Measurements from ENCODE around the gene RNF214.

Gene RNF214

DNA sequence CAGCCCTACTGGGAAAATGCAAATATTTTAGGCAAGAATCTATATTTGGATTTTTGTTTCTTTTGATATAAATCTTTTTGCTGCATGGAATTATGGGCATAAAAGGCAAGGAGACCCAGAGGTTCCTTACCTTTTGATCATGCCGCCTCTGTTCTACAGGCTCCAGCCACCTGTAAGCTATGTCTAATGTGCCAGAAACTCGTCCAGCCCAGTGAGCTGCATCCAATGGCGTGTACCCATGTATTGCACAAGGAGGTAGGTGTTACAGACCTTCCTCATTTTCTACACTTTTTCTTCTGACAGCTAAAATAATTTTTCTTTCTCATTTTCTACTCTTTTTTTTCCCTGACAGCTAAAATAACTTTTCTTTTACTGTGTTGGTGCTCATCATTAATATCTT lies 50.5 kb downstream of the RNF214 start:
- DNase-seq (ENCODE audit: low read depth): no peak

DNA sequence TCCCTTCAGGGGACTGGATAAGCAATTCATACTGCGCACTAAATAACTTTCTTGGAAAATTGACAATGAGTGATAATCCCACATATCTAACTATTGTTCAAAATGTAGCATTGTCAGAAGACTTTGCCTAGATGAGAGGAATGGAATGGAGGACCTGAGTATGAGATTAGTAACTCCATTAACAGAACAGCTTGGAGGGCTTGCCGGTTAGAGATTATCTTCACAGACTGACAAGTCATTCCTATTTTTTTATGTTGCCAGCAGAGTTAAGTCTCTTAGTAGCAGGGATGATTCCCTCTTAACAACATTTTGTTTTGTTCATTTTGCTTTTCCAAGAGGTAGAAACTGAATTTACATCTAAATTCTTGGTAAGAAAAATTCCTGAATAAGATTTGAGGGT lies 51.6 kb downstream of the RNF214 start:
- no peak for DNase-seq (ENCODE audit: low read depth)

DNA sequence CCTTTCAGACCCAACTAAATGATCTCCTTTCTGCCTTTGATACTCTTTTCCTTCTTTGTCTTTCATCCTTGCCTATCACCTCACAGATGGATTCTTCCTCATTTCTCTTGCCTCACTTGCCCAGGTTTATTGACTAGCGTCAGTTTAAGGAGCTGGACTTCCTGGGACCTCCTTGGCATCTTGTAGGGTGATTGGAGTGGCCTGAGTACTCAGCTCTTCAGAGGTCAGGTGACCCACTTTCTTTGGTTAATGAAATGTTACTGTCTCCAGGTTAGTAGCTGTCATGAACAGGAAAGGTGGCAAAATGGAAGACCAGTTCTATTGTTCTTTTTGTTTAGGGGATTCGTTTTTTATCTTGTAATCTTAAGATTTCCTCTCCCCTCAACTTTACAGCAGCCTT lies 54.1 kb downstream of the RNF214 start:
- DNase-seq (ENCODE audit: low read depth): no peak

DNA sequence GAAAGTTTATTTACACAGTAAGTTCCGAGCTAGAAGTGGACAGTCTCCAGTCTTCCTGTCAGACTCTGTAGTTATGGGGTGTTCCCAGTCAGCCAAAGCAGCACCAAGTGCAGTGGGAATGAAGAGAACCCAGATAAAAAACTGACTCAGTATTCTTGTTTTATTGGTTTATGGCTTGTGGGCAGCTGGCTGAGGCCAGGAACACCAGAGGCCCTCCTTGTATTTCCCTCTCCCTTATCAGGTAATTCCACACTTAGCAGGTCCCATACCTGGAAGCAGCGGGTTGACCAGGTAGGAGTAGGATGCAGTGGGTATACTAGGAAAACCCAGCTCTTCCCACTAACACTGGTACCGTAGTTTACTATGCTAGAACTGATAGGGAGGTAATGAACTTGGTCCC lies 55.2 kb downstream of the RNF214 start:
- no peak for DNase-seq (ENCODE audit: low read depth)

DNA sequence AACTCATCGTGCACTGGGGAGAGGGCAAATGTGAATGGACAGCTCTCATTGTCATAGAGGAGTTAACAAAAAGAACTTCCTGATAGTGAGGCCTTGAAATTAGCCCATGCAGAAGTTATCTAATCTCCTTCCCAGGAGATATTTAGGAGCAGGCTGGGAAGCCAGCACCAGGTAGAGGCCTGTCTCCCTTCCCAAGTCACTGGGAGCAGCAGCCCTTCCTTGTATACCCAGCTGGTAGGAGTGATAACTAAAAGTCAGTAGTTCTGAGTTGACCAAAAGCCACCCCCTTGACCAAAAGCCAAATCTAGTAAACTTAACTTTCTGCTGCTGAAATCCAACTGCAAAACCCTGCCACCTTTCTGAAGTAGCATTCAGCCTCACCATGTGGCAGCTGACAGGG lies 57.3 kb downstream of the RNF214 start:
- DNase-seq (ENCODE audit: low read depth): no peak

DNA sequence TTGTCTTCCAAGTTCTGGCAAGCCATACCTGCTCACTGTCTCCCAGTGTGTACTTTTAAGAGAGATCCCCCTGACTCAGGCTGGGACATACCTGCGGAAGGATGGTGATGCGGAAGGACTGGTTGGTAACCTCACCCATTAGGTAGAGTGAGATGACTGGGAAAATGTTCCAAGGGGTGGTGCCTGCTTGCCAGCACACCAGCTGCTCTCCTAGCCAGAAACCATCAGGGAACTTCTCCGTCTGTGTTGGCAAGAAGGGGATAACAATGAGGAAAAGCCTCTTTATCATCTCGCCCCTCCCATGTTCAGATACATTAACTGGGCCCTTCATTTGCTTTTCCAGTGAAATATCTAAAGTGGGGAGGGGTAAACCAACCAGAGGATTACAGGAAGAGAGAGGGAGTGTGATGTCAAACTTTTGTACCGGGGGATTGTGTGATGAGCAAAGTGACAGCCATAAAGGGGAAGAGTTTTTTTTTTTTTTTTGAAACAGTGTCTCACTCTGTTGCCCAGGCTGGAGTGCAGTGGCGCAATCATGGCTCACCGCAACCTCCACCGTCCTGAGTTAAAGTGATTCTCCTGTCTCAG lies 58.4 kb downstream of the RNF214 start, which contains the start of gene BACE1-AS:
Gene BACE1-AS, plus strand, starts transcription at position 538 of the 588 bp plus-strand sequence.
- no peak for DNase-seq (ENCODE audit: low read depth)

DNA sequence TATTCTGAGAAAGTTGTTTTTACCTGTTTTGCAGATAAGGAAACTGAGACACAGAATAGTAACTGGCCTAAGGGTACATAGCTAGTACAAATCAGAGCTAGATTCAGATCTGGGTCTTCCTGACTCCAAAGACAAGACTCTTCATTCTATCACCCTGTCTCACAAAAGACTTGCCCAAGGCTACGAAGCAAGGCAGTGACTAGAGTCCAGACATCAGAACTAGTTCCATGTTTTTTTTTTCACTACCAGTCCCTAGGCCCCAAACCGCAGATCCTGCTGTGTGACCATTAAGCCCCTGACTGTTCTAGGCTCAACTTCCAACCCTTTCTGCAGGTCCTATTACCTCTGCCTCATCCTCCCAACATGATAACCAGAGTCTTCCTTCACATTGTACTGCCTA lies 60.1 kb downstream of the RNF214 start:
- no peak for DNase-seq (ENCODE audit: low read depth)

DNA sequence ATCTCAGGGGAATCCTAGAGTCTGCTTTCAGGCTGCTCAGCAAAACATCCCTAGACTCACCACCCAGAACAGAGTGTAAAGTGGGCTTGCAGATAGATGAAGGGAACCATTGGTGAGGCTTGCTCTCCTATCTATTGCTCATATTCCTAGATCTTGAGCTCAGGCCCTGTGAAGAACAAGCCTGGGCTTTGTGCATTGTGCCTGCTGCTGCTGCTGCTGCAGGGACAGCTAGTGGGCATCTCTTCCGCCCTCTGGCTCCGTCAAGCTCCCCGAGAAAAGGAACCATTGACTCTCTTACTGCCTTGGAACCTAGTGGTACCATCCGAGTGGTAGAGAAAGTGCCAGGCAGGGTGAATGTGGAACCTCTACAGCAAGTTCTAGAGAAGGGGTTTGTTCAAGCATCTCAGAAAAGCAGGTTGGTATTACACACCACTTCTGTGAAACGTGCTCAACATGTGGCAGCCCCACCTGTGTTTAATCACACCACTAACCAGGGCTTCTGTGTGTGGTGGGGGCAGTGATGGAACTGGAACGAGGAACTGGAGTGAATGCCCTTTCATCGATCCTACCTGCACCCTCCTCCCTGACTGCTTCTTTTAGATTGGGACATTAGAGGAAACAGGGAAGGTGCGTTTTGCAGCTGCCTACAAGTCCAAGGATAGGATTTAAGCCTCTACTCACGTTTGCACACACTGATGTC lies 63.1 kb downstream of the RNF214 start:
- no peak for DNase-seq (ENCODE audit: low read depth)

DNA sequence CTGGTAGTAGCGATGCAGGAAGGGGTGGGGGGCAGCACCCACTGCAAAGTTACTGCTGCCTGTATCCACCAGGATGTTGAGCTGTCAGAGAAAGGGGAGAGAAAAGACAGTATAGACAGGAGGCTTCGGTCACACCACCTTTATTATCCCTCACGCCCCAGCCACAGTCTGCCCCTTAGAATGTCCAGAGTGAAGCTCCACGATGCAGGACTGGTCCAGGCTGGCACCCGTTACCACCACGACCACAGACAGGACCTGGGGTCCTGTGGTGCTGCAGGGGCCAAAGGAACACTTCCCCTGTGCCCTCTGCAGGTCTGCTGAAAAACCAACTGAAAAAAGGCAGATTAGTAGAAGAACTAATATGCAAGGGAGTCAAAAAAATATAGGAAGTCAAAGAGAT lies 64.4 kb downstream of the RNF214 start:
- no peak for DNase-seq (ENCODE audit: low read depth)

DNA sequence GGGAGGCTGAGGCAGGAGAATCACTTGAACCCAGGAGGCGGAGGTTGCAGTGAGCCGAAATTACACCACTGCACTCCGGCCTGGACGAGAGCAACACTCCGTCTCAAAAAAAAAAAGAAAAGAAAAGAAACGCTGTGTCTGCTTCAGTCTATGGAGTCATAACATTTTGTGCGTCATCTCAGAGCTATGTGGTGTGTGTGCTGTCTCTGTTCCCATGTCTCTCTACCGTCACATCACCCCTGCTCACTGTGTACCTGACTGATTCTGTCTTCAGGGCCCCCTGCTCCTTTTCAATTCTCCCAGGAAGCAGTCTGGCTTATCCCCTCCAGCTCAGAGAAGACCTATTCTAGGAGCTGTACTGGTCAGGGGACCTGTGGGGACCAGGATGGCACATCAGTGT lies 65.7 kb downstream of the RNF214 start:
- DNase-seq (ENCODE audit: low read depth): no peak

DNA sequence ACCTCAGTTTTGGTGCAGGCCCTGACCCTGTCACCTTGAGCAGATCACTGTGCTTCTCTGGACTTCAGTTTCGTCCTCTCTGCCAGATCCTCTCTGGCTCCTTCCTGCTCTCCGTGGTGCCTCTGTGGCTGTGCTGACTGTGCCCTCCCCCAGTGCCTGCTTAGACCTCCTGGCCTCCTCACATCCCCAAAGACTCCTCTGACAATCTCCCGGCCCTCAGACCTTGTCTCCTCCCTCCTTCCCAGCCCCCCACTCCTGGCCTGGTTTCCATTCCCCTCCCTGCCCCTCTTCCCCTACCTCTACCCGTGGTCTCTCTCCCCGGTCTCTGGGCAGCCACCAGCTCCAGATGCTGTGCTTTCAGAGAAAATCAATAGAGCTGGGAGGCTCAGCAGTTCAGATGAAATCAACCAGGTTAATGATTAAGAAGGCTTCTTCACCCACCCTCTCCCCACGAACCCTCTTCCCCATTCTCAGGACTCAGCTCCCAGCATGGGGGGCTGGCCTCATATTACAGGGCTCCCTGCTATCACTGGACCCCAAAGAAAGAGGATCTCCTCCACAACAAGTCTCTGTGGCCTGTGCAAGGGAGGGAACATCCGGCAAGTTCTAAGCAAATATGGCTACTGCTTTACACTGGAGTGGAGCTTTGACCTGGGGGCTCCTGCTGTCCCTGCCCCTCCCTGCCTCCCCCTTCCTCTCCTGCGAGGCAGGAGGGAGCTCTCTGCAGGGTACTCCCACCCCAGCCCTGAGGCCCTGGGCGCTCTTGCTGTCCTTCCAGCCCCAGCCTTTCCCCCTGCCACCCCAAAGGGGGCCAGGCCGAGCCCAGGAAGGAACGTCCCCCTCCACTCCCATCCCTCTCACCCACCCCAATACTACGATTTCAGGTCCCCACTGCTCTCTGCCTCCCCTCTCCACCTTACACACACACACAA lies 67.1 kb downstream of the RNF214 start:
- DNase-seq (ENCODE audit: low read depth): no peak

DNA sequence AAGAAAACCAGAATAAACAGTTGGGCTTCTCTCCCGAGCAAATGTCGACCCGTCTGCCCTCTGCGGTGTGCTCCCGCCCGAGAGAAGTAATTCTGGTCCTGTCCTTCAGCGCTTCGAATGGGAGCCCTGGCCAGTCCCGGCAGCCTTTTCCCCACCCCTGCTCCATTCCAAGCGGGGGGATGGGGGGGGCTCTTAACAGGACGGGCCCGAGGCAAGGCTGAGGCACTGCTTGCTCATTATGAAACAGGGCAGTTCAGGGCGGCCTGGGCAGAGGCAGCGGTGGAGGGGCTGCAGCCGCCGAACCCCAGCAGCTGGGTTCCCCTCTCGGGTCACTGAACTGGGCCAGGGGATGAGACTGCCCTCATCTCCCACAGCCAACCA lies 67.8 kb downstream of the RNF214 start:
- DNase-seq (ENCODE audit: low read depth): no peak

DNA sequence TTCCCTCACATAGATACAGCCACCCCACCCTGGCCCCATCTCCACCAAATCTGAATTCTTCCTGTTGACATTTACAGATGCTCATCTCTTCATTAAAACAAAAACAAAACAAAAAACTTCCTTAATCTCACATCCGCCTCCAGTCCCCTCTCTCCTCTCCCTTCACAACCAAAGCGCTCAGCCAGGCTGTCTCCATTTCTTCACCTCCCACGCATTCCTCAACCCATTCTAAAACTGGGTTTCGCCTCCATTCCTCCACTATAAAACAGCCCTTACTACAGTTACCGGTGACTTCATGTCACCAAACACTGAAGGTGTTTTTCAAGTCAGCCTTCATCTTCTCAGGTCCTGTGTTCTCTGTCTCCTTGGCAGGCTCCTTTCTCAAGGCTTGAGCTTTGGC lies 68.3 kb downstream of the RNF214 start:
- DNase-seq (ENCODE audit: low read depth): no peak

DNA sequence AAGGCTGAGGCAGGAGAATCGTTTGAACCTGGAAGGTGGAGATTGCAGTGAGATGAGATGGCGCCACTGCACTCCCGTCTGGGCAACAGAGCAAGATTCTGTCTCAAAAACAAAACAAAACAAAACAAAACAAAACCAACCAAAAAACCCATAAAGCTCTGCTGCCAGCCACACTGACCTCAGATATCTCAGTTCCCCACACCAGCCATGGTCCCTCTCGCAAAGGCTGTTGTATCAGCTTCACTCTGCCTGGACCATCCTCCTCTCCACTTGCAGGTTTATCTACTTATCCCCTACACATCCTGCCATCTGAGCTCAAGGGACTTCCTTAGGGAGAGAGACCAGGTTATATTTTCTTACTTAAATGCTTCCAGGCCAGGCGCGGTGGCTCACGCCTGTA lies 69.8 kb downstream of the RNF214 start:
- DNase-seq (ENCODE audit: low read depth): no peak

DNA sequence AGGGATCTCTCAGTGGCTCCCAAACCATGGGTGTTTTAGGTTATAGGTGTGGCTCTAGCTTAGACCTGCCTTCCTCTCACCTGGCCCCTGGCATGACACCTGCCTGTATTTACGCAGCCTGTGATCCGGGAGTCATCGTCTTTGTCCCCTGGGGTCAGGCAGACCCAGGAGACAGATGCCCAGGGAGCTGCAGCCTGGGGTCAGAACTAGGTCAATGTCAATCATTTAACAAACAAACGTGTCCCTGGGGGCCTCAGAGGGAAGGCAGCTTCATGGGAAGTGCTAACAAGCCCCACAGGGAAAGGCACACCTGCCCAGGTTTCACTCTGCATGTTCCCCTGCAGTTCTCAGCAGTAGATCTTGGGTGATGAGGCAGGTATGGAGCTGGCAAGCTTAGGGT lies 70.6 kb downstream of the RNF214 start:
- no peak for DNase-seq (ENCODE audit: low read depth)

DNA sequence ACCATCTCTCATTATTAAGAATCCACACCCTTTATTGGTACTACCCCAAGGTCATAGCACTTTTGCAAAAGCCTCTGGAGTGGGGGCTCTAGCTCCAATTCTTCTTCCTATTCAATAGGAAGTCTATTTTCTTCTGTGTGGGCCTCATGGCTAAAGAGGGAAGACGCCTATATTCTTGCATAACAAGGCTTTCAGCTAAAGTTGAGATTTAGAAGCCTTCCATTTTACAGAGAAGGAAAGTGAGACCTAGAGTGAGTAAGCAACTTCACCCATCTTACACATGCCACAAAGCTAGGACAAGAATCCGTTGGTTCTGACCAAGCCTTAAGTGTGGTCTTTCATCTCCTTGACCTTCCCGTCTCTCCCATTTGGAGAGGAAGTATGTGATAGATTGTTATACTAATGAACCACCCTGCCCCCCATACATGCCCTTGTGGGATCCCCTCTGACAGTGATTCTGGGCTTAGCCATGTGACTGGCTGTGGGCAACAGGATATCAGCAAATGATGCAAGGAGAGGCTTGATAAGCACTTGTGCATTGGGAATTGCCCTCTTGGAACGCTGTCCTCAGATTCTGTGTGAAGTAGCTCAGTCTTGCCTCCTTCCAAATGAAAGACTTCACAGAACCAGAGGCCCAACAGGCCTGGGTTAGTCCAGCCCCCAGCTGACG lies 71.3 kb downstream of the RNF214 start:
- no peak for DNase-seq (ENCODE audit: low read depth)

DNA sequence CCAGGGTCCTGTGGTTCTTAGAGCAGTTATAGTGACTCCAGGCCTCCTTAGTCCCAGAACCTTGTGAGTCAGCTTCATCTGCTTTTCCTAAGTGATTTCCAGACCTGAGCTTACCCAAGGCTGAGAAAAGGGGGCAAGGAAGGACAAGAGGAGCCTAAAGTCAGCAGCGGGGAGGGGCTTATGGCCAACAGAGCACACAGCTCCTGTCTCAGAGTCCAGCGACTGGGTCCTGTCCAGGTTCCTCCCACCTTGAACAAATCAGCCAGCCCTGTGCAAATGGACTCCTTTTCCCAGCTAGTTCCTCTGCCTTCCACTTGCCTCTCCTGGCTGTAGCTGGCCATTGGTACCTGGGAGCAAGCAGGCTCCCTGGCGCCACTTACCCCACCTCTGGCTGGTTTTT lies 72.7 kb downstream of the RNF214 start:
- no peak for DNase-seq (ENCODE audit: low read depth)

DNA sequence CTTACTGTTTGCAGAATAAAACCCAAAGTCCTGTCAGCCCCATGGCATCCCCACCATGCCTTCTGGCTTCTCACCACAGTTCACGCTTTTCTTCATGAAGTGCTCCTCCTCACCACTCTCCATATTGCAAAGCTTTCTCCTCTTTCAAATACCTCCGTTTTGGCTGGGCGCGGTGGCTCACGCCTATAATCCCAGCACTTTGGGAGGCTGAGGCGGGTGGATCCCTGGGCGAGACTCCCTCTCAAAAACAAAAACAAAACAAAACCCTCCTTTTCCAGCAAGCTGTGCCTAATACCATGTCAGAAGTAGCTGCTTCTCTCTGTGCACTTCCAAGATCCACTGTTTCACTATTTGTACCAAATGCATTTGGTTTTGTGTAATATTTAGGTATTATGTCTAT lies 76.8 kb downstream of the RNF214 start:
- DNase-seq (ENCODE audit: low read depth): no peak

DNA sequence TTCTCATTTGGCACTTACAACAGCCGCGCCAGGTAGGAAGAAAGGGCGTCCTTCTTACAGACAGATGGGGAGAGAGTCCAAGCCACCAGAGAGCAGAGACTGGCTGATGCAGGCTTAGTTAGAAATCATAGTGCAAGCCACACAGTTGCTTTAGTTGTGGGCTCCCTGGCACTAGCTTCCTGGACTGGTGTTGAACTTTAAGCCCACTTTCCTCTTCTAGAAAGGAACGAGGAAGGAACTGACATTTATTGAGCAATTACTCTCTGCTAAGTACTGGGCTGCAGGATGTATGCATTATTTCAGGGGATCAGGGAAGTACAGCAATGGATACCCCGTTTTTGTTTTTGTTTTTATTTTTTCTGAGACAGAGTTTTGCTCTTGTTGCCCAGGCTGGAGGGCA lies 80.6 kb downstream of the RNF214 start:
- no peak for DNase-seq (ENCODE audit: low read depth)

DNA sequence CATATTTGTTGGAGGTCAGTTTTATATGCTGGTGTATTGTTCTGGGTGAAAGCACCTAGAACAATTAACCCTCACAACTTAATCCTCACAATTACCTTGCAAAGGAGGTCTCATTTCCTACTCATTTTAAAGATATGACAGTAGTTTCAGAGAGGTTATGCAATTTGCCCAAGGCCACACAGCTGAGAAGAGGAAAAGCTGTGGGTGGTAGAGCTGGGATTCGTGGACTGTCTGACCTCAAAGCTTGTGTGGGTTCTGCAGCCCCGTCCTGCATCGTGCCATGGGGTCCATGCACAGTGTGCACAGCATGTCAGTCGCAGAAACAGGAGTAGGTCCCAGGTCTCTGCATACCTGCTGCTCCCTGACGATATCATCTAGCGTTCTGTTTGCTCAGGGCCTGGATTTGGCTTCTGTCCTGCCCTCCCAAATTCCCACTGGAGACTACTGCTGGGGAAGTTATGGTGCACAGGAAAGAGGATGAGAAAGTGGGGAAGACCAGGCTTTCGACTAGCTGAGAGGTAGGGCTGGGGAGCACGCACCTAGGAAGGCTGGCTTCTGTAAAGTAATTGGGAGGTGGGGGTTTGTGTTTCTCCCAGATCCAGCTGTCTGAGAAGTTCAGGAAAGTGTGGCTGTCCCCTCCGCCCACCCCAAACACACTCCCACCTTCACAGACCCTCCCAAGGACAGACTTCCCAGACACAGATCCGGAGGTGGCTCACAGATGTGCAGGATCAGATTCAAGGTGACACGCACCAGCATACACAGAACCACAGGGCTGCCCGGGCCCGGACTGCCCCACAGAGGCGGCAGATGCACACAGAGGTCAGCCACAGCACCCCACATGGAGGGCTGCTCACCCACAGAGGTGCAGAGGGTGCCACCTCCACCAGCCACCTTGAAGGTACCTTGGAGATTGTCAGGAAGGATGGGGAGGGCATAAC lies 81.6 kb downstream of the RNF214 start:
- DNase-seq (ENCODE audit: low read depth): no peak

DNA sequence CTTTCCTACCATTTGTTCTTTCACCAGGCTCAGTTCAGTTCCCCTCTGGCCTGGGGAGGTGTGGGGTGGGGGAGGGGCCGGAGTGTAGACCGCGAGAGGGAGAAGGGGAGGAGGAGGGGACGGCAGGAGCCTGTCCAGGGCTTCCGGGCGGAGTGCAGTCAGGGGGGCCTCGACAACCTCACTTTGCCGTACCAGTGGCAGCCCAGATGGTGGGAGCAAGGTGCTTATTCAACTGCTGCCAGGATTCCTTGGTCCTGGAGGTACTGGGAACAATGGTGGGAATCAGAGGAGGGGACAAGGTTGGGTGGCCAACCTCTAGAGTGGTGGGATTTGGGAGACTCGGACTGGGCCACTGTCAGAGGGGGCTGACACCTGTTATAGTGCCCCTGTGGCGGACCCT lies 82.4 kb downstream of the RNF214 start:
- no peak for DNase-seq (ENCODE audit: low read depth)

Data from activated T-cell treated with anti-CD3 and anti-CD28 coated beads for 24 hours (primary cell).